ENCODE results near the gene CWF19L1. TPM values are rescaled to one million over a fixed set of nuclear protein-coding genes. Genes with fewer than 3 reads are reported as not detected.

CWF19L1 gene
- total RNA-seq, 1 experiment from 2014 or later, result 38.0 TPM

DNA sequence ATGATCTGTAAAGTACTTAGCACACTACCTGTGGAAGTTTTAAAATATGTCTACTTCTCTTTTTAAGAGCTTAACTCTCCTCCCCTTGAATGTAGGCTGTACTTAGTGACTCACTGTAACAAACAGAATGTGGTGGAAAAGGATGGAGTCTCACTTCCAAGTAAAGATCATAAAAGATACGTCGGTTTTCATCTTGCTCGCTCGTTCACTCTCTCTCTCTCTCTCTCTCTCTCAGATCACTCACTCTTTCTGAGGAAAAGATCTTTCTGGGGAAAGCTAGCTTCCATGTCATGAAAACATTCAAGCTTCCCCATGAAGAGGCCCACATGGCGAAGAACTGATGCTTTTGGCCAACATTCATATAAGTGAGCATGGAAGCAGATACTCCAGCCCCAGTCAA lies 43.6 kb downstream of the CWF19L1 start:
- no peaks in the 10 kb centered on the region for H3K9me3 Mint-ChIP-seq
- H3K27ac Mint-ChIP-seq, result no peak overlapping the region
- no peak overlapping the region for H3K18ac ChIP-seq (ENCODE audit: insufficient read length, low read depth, low read length)
- peaks cover 6% of the 10 kb centered on the region; the same call in 1 of the 2 replicates for H3K79me2 ChIP-seq (ENCODE audit: insufficient read depth, low read length)
- no peak overlapping the region for H2BK5ac ChIP-seq (ENCODE audit: insufficient read length, low read length)
- no peaks in the 10 kb centered on the region for H3K4me1 ChIP-seq (ENCODE audit: insufficient read depth, low read length)
- H3K27me3 Mint-ChIP-seq (ENCODE audit: low read depth), result no peaks in the 10 kb centered on the region
- H4K20me1 ChIP-seq (ENCODE audit: control insufficient read depth, insufficient read depth, insufficient read length), result no peaks in the 10 kb centered on the region
- no peak overlapping the region for H4K91ac ChIP-seq (ENCODE audit: insufficient read length, low read depth, low read length)
- no peak overlapping the region for H4K8ac ChIP-seq (replicated peaks; ENCODE audit: insufficient read length, low read depth, low read length)
- H4K5ac ChIP-seq (ENCODE audit: insufficient read length, low read depth, low read length), result no peak overlapping the region
- peaks cover 7 to 52% (median 37%) of the 10 kb centered on the region in 3 experiments; a peak in 6 of 7 replicates for H3K36me3 Mint-ChIP-seq (ENCODE audit: insufficient read depth in 1 of 3, low read depth in 3 of 3)
- H2BK15ac ChIP-seq (ENCODE audit: low read depth, low read length), result no peak overlapping the region
- no peaks in the 10 kb centered on the region for H3K23me2 ChIP-seq (ENCODE audit: insufficient read length, low read depth, low read length, poor library complexity, severe bottlenecking)
- no peak overlapping the region for H2BK20ac ChIP-seq (ENCODE audit: low read depth, low read length, poor library complexity, severe bottlenecking)
- no peak for TF ChIP-seq CTCF (conservative IDR thresholded peaks at IDR 0.05)
- H3K27me3 ChIP-seq (ENCODE audit: insufficient read depth, low read length), result no peaks in the 10 kb centered on the region
- no peak overlapping the region for H3K4ac ChIP-seq (ENCODE audit: low read depth, low read length)
- DNase-seq, result no peak
- no peak overlapping the region for H2AFZ ChIP-seq (ENCODE audit: low read length)
- no peak overlapping the region for H3K14ac ChIP-seq (ENCODE audit: insufficient read depth, low read length)
- no peak overlapping the region for H3K27ac ChIP-seq (ENCODE audit: insufficient read length, low read depth, low read length)
- H2BK120ac ChIP-seq (ENCODE audit: low read depth, low read length, poor library complexity, severe bottlenecking), result no peak overlapping the region
- no peak overlapping the region for H3K23ac ChIP-seq (ENCODE audit: insufficient read length, low read depth, low read length)
- no peak overlapping the region for H3T11ph ChIP-seq (ENCODE audit: low read length)
- no peaks in the 10 kb centered on the region for H3K9me3 ChIP-seq (ENCODE audit: control insufficient read depth, low read depth, low read length)
- H3K79me1 ChIP-seq (ENCODE audit: insufficient read depth, low read depth, low read length, poor library complexity, severe bottlenecking), result peaks cover 2% of the 10 kb centered on the region
- no peaks in the 10 kb centered on the region; a peak in 1 of 4 replicates for H3K4me1 Mint-ChIP-seq
- H2AK5ac ChIP-seq (ENCODE audit: insufficient read length, low read length), result no peak overlapping the region
- no peak overlapping the region for H3K4me3 Mint-ChIP-seq
- no CpG with 5 or more reads among the region's 5 CpGs for WGBS (ENCODE audit: extremely low coverage, insufficient read length, low lambda C conversion rate)
- H3K9ac ChIP-seq (ENCODE audit: extremely low read depth, insufficient read length, low read length), result no peak overlapping the region
- H3K56ac ChIP-seq (ENCODE audit: insufficient read length, low read depth, low read length), result no peak overlapping the region
- H3K4me2 ChIP-seq (ENCODE audit: insufficient read depth, insufficient read length, low read length), result no peak overlapping the region
- no peak overlapping the region for H2BK12ac ChIP-seq (ENCODE audit: insufficient read length, low read depth, low read length)
